Measurements from ENCODE around the gene RNF17. TPM values are rescaled to one million over a fixed set of nuclear protein-coding genes. Genes with fewer than 3 reads are reported as not detected.
A peak's percentile ranks its signal among the peaks of the same experiment; 100 is the strongest.
"Not testable (repeated sequence)": the region's sequence is repeated elsewhere in the genome, so short reads cannot be mapped to it uniquely, and the experiment has no call there.

RNF17 gene
- total and polyA plus RNA-seq, 10 of the 15 experiments (the other 5 are each of a cell fraction or from before 2014, with no cell fraction given) = not detected

GRCh38 chr13:24730873-24731567 is 32.9 kb upstream of the RNF17 start:
- H3K4me3 ChIP-seq; BruUV-seq (replicated peaks); H3K36me3 ChIP-seq (ENCODE audit: control insufficient read depth in 2 of 2, insufficient read depth in 2 of 2, low read length in 1 of 2); H3K9ac ChIP-seq (ENCODE audit: control insufficient read depth, insufficient read depth, low read length); H3K27me3 ChIP-seq (replicated peaks in 1 of 2; ENCODE audit: control insufficient read depth in 2 of 2, insufficient read depth in 2 of 2, low read length in 1 of 2); H3K79me2 ChIP-seq (ENCODE audit: control insufficient read depth, insufficient read depth, low read length); intact Hi-C loops (cut with micrococcal nuclease; ENCODE audit: unreplicated experiment); H4K20me1 ChIP-seq (ENCODE audit: control insufficient read depth, insufficient read depth); POLR2A ChIA-PET; in situ Hi-C loops (cut with MboI); H2AFZ ChIP-seq (ENCODE audit: control insufficient read depth, low read depth, low read length); H3K27ac ChIP-seq (ENCODE audit: control insufficient read depth, insufficient read depth); H3K9me3 ChIP-seq (replicated peaks; ENCODE audit: control insufficient read depth, insufficient read depth, low read length): not testable (repeated sequence)
- CTCF ChIA-PET = interaction anchor here (0.7 to 3.0 kb wide), 3 partner anchors 10 to 48 kb away, joined by 4 to 13 read pairs (median 4); no protein-coding TSS in a partner anchor
- 54% methylated on average over 4 of the region's 4 CpGs for WGBS (ENCODE audit: insufficient coverage, insufficient replicate concordance, low lambda C conversion rate, missing lambda C conversion rate)
- Histone ChIP-seq H3K4me1 (ENCODE audit: control insufficient read depth, insufficient read depth, low read length) (peaks cover 14% of the 10 kb centered on the region), H3K4me2 (ENCODE audit: control insufficient read depth, insufficient read depth) (peak overlapping the region; percentile 34; the same call in 1 of the 2 replicates)
- TF ChIP-seq NBN (IDR thresholded peaks at IDR 0.05) (peak; percentile 29; the same call in 1 of the 2 replicates), IKZF1 (conservative IDR thresholded peaks at IDR 0.05) (peak; percentile 72), MTA2 (IDR thresholded peaks at IDR 0.05; ENCODE audit: low read depth) (peak; percentile 69), RUNX3 (IDR thresholded peaks at IDR 0.05; ENCODE audit: low read length) (peak; percentile 85), MEF2B (IDR thresholded peaks at IDR 0.05; ENCODE audit: partially characterized antibody, poor library complexity, severe bottlenecking) (peak; percentile 79), MEF2A (IDR thresholded peaks at IDR 0.05; ENCODE audit: insufficient read depth, low read depth, low read length) (0 out of 2 replicates have a peak, but pooled peaks have one; percentile 28), NFIC (IDR thresholded peaks at IDR 0.05; ENCODE audit: low read depth, low read length) (peak; percentile 50; the same call in 1 of the 2 replicates), RAD51 (IDR thresholded peaks at IDR 0.05) (peak; percentile 18; the same call in 1 of the 2 replicates), ZNF24 (IDR thresholded peaks at IDR 0.05) (0 out of 2 replicates have a peak, but pooled peaks have one; percentile 47), ZNF217 (IDR thresholded peaks at IDR 0.05) (peak; percentile 71; the same call in 1 of the 2 replicates), SKIL (IDR thresholded peaks at IDR 0.05; ENCODE audit: low read depth, poor library complexity, severe bottlenecking) (peak; percentile 82), IKZF2 (IDR thresholded peaks at IDR 0.05) (peak; percentile 83 to 89), SPI1 (IDR thresholded peaks at IDR 0.05; ENCODE audit: borderline replicate concordance, insufficient read depth, low read depth, low read length) (peak; percentile 49; the same call in 1 of the 2 replicates), POU2F2 (IDR thresholded peaks at IDR 0.05; ENCODE audit: borderline replicate concordance, low read depth, low read length) (peak; percentile 90; the same call in 2 of the 3 replicates), RELB (IDR thresholded peaks at IDR 0.05; ENCODE audit: low read depth) (peak; percentile 51), BHLHE40 (IDR thresholded peaks at IDR 0.05; ENCODE audit: borderline replicate concordance in 1 of 2, low read depth in 2 of 2, low read length in 1 of 2) (peak; percentile 13 to 38; a peak in 1 of 4 replicates), BACH1 (IDR thresholded peaks at IDR 0.05; ENCODE audit: borderline replicate concordance) (peak; percentile 30; the same call in 1 of the 2 replicates), ATF7 (IDR thresholded peaks at IDR 0.05; ENCODE audit: low read depth) (peak; percentile 88), EP300 (IDR thresholded peaks at IDR 0.05; ENCODE audit: borderline replicate concordance in 1 of 2, control insufficient read depth in 1 of 2, low read depth in 2 of 2, low read length in 2 of 2) (0 out of 4 replicates have a peak, but pooled peaks of 1 of the 2 experiments have one; percentile 10), FOXM1 (IDR thresholded peaks at IDR 0.05; ENCODE audit: low read depth, low read length) (0 out of 2 replicates have a peak, but pooled peaks have one; percentile 18)
- RAD21 ChIA-PET (ENCODE audit: unreplicated experiment) = interaction anchor here (1.0 to 1.3 kb wide), 3 partner anchors 46 to 457 kb away, joined by 3 to 5 read pairs (median 3); a partner anchor contains a TSS
- peak; percentile 88 for ATAC-seq
- FAIRE-seq = peak; percentile 47
- SMC1A ChIA-PET (ENCODE audit: uncharacterized antibody, unreplicated experiment) = interaction anchor here (0.6 to 2.5 kb wide), 3 partner anchors 38 to 677 kb away, joined by 3 to 7 read pairs (median 4); no protein-coding TSS in a partner anchor
- DNase-seq (ENCODE audit: low read depth, low spot score) = peak; percentile 74

Measured in GM12878 (cell line).